Mesenteric fat pad (tissue), 1 donor: ENCODE results near the gene P2RX1. TPM values are rescaled to one million over a fixed set of nuclear protein-coding genes. Genes with fewer than 3 reads are reported as not detected.
"Not testable (repeated sequence)": the region's sequence is repeated elsewhere in the genome, so short reads cannot be mapped to it uniquely, and the experiment has no call there.

Experiments used
- DNase-seq: peaks from one replicate; pipeline ENCODE4 v3.0.0-alpha.2; 2020; ENCODE audit warnings: low spot score
- total RNA-seq: library from RNA; stranded (reverse); fragmentation: NEBNext Ultra II Directional; extraction: Animal tissue kit (Norgen Biotek cat#: 25700); gene quantifications from one replicate; pipeline ENCODE4 v1.2.1, GENCODE V29; 2021
- donor health status: DM: yes; HTN: yes; CAD: no.

The P2RX1 gene
- total RNA-seq, 1 donor from 2014 or later: 2.3 TPM

- DNase-seq: peak; percentile 84
These were observed 35.9 kb upstream of the P2RX1 start for GRCh38 chr17:3952186-3952585.

DNA sequence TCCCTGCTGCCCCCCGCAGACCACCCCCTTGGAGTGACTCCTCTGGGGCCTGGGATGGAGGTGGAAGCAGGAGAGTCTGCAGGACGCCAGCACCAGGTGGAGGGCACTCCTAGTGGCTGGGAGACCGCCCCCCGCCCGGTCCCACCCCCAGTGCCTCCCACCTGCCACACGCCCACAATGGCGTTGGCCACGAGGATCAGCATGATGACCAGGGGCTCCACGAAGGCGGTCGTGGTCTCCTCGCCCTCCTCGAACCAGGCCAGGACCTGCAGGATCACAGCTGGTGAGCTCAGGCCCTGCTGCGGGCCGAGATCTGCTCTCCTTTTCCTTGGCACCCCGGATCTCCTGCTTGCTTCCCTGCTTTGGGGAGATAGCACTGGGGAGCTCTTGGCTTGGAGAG lies 35.2 kb upstream of the P2RX1 start:
- no peak for DNase-seq

DNA sequence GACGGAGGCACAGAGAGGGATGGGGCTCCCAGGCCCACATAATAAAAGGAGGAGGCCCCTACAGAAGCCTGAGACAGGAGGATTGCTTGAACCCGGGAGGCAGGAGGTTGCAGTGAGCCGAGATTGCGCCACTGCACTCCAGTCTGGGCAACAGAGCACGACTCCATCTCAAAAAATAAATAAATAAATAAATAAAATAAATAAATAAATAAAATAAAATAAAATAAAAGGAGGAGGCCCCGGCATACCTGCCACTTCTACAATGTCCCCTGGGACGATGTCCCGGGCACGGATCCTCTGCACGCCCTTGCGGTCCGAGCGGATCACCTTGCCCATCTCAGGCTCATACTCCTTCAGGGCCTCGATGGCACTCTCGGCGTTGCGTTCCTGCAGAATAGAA lies 34.7 kb upstream of the P2RX1 start:
- DNase-seq: no peak

- DNase-seq: no peak
These were observed 34.3 kb upstream of the P2RX1 start for GRCh38 chr17:3950584-3950983.

GRCh38 chr17:3949418-3949817 lies 33.2 kb upstream of the P2RX1 start:
- no peak for DNase-seq

DNA sequence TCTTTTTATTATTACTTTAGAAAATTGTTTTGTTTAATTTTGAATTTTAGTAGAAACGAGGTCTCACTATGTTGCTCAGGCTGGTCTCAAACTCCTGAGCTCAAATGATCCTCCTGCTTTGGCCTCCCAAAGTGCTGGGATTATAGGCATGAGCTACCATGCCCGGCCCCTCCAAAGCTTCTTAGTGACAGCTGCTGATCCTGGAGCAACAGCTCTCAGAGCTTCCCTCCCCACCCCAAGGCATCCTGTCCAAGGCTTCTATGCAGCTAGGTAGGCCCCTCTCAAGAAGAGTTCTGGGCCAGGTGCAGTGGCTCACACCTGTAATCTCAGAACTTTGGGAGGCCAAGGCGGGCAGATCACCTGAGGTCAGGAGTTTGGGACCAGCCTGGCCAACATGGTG lies 32.3 kb upstream of the P2RX1 start:
- not testable (repeated sequence) for DNase-seq

GRCh38 chr17:3947318-3947810 lies 31.1 kb upstream of the P2RX1 start:
- DNase-seq: no peak

DNA sequence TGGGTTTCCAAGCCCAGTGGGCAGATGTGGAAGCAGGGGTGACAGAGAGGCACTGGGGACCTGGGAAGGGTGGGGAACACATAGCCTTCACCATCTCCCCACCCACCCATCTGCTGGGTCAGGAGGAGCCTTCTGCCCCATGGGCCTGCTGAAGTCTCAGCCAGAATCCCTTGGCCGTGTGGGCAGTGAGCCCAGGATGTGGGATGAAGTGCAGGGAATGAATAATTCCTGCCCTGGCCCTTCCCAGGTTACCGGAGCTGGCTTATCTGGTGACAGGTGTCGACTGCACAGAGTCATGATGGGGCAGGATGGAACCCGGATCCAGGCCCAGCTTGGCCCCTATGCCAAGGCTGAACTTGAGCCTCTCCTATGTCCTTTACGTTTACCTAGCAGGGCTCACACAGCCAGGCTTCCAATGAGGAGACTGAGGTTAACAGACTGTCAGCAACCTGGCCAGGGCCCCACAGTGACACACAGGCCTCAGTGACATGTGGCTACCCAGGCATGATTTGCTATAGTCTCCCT lies 30.5 kb upstream of the P2RX1 start:
- no peak for DNase-seq

DNA sequence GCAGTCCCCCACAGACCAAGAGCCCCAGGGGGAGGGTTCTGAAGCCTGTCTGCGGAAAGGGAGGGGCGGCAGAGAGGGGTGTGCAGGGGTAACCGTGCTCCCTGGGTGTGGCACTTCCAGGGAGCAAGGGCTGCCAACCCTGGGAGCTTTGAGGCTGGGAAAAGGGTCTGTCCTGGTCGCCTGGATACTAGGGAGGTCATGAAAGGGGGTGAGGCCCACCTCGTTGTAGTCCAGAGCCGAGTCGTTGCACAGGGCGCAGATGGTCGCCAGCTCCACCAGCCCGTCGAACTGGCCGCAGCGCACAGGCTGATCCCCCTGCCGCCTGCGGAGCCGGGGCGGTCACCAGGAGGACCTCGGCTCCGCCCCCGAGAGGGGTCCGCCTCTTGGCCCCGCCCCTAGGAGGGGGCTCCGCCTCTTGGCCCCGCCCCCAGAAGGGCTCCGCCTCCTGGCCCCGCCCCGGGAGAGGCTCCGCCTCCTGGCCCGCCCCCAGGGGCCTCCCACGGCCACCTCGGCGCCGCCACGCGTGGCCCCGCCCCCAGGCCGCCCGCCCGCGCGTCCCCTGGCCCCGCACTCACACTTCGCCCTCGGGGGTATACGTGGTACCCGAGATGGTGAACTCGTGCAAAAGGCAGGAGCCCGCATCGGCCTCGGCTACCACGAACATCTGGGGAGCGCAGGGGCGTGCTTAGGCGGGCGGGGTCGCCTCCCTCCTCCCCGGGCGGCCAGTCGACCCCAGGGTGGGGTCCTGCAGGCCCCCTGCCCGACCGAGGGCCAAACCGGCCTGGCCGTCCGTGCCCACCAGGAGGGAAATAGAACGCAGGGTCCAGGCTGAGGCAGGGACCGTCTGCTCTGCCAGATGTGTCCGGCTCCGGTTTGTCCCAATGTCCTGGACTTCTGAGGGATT lies 28.5 kb upstream of the P2RX1 start:
- DNase-seq: no peak

DNA sequence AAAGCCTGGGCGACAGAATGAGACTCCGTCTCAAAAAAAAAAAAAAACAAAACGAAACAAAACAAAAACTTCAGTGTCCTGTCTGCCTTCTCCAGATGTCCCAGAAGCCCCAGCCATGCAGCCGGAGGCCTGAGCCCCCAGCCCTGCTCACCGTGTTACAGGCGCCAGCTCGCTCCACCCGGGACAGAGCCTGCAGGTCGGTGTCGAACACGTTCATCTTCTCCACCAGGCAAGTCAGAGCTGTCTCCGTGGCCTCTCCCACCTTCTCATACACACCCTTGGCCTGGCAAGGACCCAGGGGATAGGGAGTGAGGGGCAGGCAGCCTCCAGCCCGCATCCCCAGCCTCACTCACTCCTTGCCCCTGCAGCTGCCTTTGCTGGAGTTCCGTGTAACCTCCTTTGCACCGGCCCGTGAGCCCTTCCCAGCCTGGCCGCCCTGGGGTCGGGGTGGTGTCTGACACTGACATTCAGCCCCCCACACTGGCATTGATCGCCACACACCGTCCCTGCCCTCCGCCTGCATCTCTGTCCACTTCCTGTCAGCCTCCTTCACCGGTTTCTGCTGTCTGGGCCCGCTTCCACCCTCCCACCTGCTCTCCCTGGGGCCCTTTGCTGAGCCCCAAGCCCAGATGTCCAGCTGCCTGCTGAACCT lies 27.1 kb upstream of the P2RX1 start:
- DNase-seq: no peak

- DNase-seq: no peak
These were observed 24.9 kb upstream of the P2RX1 start for GRCh38 chr17:3940965-3941698.

GRCh38 chr17:3937359-3937758 lies 21.1 kb upstream of the P2RX1 start:
- no peak for DNase-seq

DNA sequence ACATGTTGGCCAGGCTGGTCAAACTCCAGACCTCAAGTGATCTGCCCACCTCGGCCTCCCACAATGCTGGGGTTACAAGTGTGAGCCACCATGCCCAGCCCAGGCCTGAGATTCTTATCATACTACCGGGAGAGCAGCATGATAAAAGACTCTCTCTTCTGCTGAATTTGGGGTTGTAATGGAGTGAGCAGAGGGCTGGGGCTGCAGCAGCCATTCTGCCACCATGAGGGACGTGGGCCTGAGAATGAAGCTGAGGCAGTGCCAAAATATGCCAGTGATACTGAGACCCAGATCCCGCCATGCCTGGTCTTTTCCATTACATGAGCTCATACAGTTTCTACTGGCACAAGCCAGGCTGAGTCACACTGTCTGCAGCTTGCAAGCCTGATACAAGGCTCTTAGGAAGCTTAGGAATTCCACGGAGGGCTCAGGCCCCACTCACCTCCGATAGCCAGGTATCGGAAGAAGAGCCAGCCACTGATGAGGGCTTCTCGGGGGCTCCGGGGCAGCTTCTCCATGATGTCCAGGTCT lies 19.6 kb upstream of the P2RX1 start:
- no peak for DNase-seq

- DNase-seq: no peak
These were observed 18.9 kb upstream of the P2RX1 start for GRCh38 chr17:3935140-3935542.

DNA sequence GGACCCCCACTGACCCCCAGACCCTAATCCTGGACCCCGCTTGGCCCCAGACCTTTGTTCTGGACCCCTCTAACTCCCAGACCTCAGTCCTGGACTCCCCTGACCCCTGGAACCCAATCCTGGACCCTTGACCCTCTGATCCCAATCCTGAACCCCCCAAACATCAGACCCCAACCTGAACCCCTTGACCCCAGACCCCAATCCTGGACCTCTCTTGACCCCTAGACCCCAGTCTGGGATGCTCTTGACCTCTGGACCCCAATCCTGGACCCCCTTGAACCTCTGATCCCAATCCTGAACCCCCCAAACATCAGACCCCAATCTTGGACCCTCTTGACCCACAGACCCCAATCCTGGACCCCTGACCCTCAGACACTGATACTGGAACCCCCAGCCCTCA lies 13.5 kb upstream of the P2RX1 start:
- no peak for DNase-seq

DNA sequence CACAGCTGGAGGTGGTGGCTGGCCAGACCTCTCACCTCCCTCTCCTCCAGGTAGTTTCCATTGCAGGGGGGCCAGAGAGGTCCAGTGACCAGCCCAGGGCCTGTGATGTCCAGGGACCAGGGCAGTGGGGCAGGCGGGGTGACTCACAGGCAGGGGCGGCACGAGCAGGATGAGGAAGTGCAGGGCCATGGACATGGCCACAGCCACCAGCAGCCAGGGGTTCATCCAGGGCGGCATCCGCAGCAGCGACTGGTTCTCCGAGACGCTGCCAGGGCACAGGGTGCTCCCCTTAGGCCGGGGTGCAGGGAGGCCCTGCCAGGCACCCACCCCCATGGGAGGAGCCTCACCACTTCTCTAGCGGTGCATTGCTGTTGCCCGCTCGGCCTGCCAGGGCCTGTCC lies 12.9 kb upstream of the P2RX1 start:
- DNase-seq: no peak

GRCh38 chr17:3928406-3928805 lies 12.1 kb upstream of the P2RX1 start:
- no peak for DNase-seq

- DNase-seq: no peak
These were observed 11.5 kb upstream of the P2RX1 start for GRCh38 chr17:3927628-3928340.

DNA sequence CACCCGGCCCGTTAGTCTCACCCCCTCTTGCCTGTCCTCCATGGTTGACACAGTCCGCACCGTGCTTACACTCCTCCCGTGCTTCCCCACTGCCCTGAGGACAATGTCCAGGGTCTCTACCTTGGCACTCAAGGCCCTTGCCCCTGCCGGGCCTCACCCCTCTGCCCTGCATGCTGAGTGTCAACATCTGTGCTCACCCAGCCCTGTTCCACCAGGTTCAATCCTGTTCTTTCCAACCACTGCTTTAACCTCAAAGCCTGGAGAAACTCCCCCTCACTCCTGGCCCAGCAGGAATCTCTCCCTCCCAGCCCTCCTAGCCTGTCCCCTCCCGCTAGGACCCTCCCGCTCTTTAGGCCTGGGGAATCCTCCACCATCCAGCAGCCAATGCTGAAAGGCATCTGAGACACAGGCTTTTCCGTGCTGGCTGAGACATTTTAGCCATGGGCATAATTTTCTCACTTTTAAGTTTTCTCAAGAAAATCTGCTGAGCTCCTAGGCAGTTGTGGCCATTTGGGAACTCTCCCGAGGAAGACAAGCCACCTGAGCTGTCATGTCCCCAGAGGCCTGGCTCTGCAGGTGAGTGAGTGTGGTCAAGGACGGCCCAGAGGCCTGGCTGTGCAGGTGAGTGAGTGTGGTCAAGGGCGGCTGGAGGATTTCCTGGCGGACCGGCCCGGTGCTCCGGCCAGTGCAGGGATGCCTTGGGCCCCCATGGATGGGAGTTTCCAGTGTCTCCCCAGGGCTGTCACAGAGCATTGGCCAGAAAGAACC lies 10.8 kb upstream of the P2RX1 start:
- no peak for DNase-seq
